Panc1 (cell line): ENCODE measurements around the gene LRRC3.

Experiments
- CTCF ChIP-seq: fragments of 450-650 bp; IDR thresholded peaks from 2 replicates; pipeline ENCODE4 v1.5.1; 2017; ENCODE audit warnings: mild to moderate bottlenecking
- POLR2AphosphoS5 ChIP-seq: IDR thresholded peaks from 2 replicates; pipeline ENCODE4 v1.6.1; 2012; ENCODE audit warnings: mild to moderate bottlenecking, low read depth, low read length, moderate library complexity
- SIN3A ChIP-seq: IDR thresholded peaks from 2 replicates; pipeline ENCODE4 v1.6.1; 2012; ENCODE audit warnings: low read depth, mild to moderate bottlenecking, low read length, moderate library complexity, borderline replicate concordance; ENCODE audit not compliant: insufficient read depth

GRCh38 chr21:44439211-44439600 lies 16.1 kb upstream of the LRRC3 start:
- TF ChIP-seq CTCF (no peak), POLR2AphosphoS5 (no peak), SIN3A (no peak)
